SKM-1 treated with dmso at 0.1 percent for 144 hours (cell line): ENCODE results near the gene FCGBP.

Experiments
- DNase-seq: peaks from one replicate; lab custom pipeline; 2025; ENCODE audit not compliant: unreplicated experiment; lab: John Stamatoyannopoulos, UW

FCGBP gene

GRCh38 chr19:39949026-39949747, 14.8 kb upstream of the FCGBP start:
- DNase-seq: no peak

- no peak for DNase-seq
Measured at GRCh38 chr19:39946532-39946931, 12.1 kb upstream of the FCGBP start.

GRCh38 chr19:39943586-39943985, 9.2 kb upstream of the FCGBP start:
- DNase-seq: no peak

- DNase-seq: no peak
Measured at GRCh38 chr19:39942366-39942730, 7.9 kb upstream of the FCGBP start.

GRCh38 chr19:39941615-39942365, 7.4 kb upstream of the FCGBP start:
- peak; percentile 76 for DNase-seq

- DNase-seq: no peak
Measured at GRCh38 chr19:39941151-39941550, 6.7 kb upstream of the FCGBP start.

- DNase-seq: no peak
Measured at GRCh38 chr19:39940221-39940833, 5.9 kb upstream of the FCGBP start.

- DNase-seq: no peak
Measured at GRCh38 chr19:39939556-39939955, 5.1 kb upstream of the FCGBP start.

GRCh38 chr19:39937787-39938186, 3.4 kb upstream of the FCGBP start:
- DNase-seq: no peak

GRCh38 chr19:39937094-39937720, 2.8 kb upstream of the FCGBP start:
- DNase-seq: no peak

- DNase-seq: no peak
Measured at GRCh38 chr19:39936622-39937021, 2.2 kb upstream of the FCGBP start.

GRCh38 chr19:39936020-39936419, 1.6 kb upstream of the FCGBP start:
- DNase-seq: no peak

GRCh38 chr19:39935364-39935661, 879 bp upstream of the FCGBP start:
- no peak for DNase-seq

GRCh38 chr19:39929750-39930149, 4.7 kb downstream of the FCGBP start:
- no peak for DNase-seq

- no peak for DNase-seq
Measured at GRCh38 chr19:39928357-39928725, 6.1 kb downstream of the FCGBP start.

- no peak for DNase-seq
Measured at GRCh38 chr19:39927524-39928356, 6.7 kb downstream of the FCGBP start.

- no peak for DNase-seq
Measured at GRCh38 chr19:39927076-39927475, 7.4 kb downstream of the FCGBP start.

GRCh38 chr19:39926170-39926760, 8.2 kb downstream of the FCGBP start:
- DNase-seq: no peak

GRCh38 chr19:39924952-39925351, 9.5 kb downstream of the FCGBP start:
- DNase-seq: no peak

- no peak for DNase-seq
Measured at GRCh38 chr19:39924389-39924788, 10.0 kb downstream of the FCGBP start.

GRCh38 chr19:39923862-39924261, 10.6 kb downstream of the FCGBP start:
- DNase-seq: no peak
